K562 (cell line): Measurements from ENCODE around the gene SERTAD3. TPM values are rescaled to one million over a fixed set of nuclear protein-coding genes. Genes with fewer than 3 reads are reported as not detected.

Experiments
- ELF4 ChIP-seq: fragments of 450-650 bp; formaldehyde crosslinking; IDR thresholded peaks from 2 replicates; pipeline ENCODE4 v1.4.0; 2022; ENCODE audit warnings: missing genetic modification characterization
- YY1 ChIP-seq, 3 experiments: IDR thresholded peaks; 2 replicates each; pipeline ENCODE4 v1.6.1; 2011; ENCODE audit warnings: low read length in 2 of 3, mild to moderate bottlenecking in 2 of 3, moderate library complexity in 2 of 3, borderline replicate concordance in 1 of 3, control low read depth in 1 of 3, low read depth in 1 of 3; ENCODE audit not compliant: insufficient read depth in 3 of 3, insufficient replicate concordance in 2 of 3, control insufficient read depth in 1 of 3, insufficient read length in 1 of 3; ENCODE audit errors: extremely low read depth in 1 of 3
- ZMIZ1 ChIP-seq, 2 experiments: fragments of 150-350 bp in 1 of 2; IDR thresholded peaks; 2 replicates each; pipeline ENCODE4 v1.6.1; 2012 to 2016; ENCODE audit warnings: low read depth in 2 of 2, low read length in 2 of 2, mild to moderate bottlenecking in 1 of 2, moderate library complexity in 1 of 2
- polyA plus RNA-seq, 8 experiments: library from polyadenylated mRNA; depleted of rRNA in 4 of 8; stranded (reverse) in 5 of 8; unstranded in 3 of 8; fragments of >200 nt; fragmentation: Nextera tagmentation in 2 of 8; fragmentation: Illumina TruSeq in 1 of 8; extraction: Ambion mirVana in 2 of 8; extraction: Trizol in 1 of 8; gene quantifications; 2 replicates each; pipeline versions ENCODE4 v1.2.1 to v1.2.3, GENCODE V29; 2011 to 2014; ENCODE audit warnings: inconsistent platforms in 1 of 8, missing spikeins in 1 of 8
- total RNA-seq, 7 experiments: library from RNA; depleted of rRNA in 6 of 7; stranded (reverse); fragments of >200 nt in 6 of 7; fragmentation: Illumina TruSeq in 2 of 7; extraction: Trizol in 2 of 7; gene quantifications; 2 replicates each; pipeline versions ENCODE4 v1.2.1 to v1.2.3, GENCODE V29; 2011 to 2021; ENCODE audit warnings: low replicate concordance in 1 of 7
- TF ChIP-seq, protein P1 (sequence below): fragments of 150-350 bp; conservative IDR thresholded peaks from 2 replicates; pipeline ENCODE4 v1.6.1; 2014; ENCODE audit warnings: low read length

The SERTAD3 gene
- total and polyA plus RNA-seq, 9 of the 15 experiments (the other 6 are each of a cell fraction or from before 2014, with no cell fraction given), result 5.4 to 28.9 (median 17.5) TPM

GRCh38 chr19:40413291-40413845, 30.8 kb downstream of the SERTAD3 start, which contains the start of gene PRX (continued):
- no peak for TF ChIP-seq ZMIZ1 (IDR thresholded peaks at IDR 0.05; ENCODE audit: low read depth in 2 of 2, low read length in 2 of 2)
- TF ChIP-seq ELF4 (CRISPR knock-in tag), result no peak
- TF ChIP-seq YY1 (IDR thresholded peaks at IDR 0.05; ENCODE audit: borderline replicate concordance in 1 of 3, control insufficient read depth in 1 of 3, extremely low read depth in 1 of 3, insufficient read depth in 3 of 3, insufficient read length in 1 of 3, insufficient replicate concordance in 2 of 3, low read depth in 1 of 3, low read length in 2 of 3), result no peak
- TF ChIP-seq, protein P1, sequence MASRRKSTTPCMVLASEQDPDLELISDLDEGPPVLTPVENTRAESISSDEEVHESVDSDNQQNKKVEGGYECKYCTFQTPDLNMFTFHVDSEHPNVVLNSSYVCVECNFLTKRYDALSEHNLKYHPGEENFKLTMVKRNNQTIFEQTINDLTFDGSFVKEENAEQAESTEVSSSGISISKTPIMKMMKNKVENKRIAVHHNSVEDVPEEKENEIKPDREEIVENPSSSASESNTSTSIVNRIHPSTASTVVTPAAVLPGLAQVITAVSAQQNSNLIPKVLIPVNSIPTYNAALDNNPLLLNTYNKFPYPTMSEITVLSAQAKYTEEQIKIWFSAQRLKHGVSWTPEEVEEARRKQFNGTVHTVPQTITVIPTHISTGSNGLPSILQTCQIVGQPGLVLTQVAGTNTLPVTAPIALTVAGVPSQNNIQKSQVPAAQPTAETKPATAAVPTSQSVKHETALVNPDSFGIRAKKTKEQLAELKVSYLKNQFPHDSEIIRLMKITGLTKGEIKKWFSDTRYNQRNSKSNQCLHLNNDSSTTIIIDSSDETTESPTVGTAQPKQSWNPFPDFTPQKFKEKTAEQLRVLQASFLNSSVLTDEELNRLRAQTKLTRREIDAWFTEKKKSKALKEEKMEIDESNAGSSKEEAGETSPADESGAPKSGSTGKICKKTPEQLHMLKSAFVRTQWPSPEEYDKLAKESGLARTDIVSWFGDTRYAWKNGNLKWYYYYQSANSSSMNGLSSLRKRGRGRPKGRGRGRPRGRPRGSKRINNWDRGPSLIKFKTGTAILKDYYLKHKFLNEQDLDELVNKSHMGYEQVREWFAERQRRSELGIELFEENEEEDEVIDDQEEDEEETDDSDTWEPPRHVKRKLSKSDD, result no peak
